GM18861 (cell line): ENCODE results near the gene TMEM202.
"Not testable (repeated sequence)": the region's sequence is repeated elsewhere in the genome, so short reads cannot be mapped to it uniquely, and the experiment has no call there.

Source experiments
- ATAC-seq: cut with Tn5 transposase; IDR thresholded peaks from one replicate; pipeline ENCODE4 v1.9.1; 2021; ENCODE audit not compliant: unreplicated experiment

TMEM202 gene

DNA sequence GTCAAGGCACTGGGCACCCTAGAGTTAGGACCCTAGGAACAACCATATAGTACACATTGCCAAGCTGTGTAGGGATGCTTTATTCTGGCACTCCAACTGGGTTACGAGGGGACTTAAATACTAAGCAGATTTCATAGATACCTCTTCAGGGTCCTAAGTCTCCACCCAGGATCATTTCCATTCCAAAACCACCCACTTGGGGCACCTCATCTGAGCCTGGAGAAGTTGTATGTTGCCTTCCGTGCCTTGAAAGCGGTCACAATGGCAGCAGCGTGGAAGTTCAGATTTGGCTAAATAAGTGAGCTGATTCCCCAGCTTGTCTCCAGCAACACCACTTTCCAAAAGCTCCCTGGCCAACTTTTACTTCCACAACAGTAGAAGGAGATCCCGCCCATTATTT lies 4.6 kb downstream of the TMEM202 start:
- ATAC-seq = no peak

DNA sequence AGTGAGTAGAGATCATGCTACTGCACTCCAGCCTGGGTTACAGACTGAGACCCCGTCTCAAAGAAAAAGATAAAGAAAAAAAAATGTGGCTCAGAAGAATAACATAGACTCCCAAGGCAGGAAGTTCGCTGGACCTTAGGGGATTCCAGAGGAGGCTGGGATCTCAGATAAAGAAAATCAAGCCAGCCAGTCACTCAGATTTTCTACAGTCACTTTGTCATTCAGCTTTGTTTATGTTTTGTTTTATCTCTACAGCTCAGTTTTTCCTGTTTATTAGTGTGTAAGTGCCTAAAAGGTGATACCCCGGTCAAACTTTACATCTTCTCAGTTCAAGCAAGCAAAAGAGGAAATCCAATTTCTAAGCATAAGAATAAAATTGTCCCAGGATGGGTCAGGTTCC lies 6.3 kb downstream of the TMEM202 start:
- ATAC-seq = no peak

DNA sequence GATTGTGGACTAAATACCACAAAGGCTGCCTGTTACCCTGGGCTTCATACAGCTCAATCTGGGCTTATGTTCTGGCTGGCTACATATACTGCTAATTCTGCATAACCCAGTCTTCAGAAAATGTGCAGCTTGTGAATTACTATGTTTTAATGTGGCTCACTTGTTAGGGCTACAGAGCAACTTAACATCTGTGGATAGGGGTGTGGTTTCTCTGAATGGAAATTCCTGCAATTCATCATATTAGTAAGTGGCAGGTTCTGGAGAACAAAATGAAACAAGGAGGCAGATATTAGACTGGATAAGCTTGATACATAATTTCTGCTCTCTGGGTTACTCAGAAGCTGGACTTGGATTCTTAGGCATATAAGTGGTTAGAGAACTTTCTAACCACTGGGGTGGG lies 6.7 kb downstream of the TMEM202 start:
- ATAC-seq = no peak

DNA sequence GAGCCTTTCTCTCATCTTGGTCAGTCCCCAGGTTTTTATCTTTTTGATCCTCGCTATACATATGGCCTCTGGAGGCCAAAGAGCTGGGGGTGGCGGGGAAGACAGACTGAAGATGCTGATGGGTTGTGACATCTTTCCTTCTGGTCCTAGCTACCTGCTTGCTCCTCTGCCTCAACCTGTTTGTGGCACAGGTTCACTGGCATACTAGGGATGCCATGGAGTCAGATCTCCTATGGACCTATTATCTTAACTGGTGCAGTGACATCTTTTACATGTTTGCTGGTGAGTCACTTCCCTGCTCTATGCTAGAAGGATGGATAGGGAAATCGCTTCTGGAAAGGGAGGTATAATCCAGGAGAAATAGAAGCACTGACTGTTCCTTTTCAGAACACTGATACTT lies 8.8 kb downstream of the TMEM202 start:
- no peak for ATAC-seq

DNA sequence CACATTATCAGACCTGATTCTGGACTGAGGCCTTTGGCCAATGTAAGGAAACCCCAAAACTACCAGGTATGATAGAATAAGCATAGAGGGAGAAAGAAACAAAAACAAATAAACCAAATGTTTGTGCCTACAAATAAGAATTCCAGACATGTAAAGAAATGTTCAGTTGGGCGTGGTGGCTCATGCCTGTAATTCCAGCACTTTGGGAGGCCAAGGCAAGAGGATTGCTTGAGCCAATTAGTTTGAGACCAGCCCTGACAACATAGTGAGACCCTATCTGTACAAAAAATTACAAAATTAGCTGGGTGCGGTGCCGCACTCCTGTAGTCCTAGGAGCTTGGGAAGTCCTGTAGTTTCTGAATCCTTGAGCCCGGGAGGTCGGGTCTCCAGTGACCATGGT lies 13.0 kb downstream of the TMEM202 start:
- no peak for ATAC-seq

DNA sequence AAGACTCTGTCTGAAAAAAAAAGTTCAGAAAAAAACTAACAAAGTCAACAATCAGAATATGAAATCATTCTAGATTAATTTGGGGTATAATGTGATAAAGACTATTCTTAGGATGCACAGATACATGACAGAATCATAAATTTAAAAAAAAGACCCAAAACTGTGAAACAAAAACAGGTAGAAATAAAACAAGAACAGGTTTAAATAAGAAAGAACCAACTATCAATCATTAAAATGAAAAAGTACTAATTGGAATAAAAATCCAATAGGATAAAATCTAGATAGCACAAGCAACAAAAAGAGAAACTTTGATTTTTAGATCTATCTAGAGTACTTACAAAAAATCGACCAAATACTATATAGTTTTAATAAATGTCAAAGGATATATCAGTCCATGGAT lies 13.4 kb downstream of the TMEM202 start:
- no peak for ATAC-seq

DNA sequence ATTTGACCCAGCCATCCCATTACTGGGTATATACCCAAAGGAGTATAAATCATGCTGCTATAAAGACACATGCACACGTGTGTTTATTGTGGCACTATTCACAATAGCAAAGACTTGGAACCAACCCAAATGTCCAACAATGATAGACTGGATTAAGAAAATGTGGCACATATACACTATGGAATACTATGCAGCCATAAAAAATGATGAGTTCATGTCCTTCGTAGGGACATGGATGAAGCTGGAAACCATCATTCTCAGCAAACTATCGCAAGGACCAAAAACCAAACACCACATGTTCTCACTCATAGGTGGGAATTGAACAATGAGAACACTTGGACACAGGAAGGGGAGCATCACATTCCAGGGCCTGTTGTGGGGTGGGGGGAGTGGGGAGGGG lies 15.2 kb downstream of the TMEM202 start:
- ATAC-seq = not testable (repeated sequence)

DNA sequence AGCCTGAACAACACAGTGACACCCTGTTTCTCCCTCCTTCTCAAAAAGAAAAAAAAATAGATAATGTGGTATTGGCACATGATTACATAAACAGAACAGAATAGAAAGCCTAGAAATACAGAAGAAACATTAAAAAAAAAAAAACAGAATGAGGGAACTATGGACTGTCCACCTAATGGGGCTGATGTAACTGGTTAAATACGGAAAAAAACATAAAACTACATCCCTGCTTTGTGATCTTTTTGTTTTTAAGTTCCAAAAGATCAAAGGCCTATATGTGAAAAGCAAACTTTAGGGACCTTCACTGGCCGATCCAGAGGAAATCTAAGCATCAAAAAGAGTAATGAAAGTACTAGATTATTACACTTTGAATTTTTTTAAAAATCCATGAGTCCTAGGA lies 17.2 kb downstream of the TMEM202 start:
- ATAC-seq = no peak

DNA sequence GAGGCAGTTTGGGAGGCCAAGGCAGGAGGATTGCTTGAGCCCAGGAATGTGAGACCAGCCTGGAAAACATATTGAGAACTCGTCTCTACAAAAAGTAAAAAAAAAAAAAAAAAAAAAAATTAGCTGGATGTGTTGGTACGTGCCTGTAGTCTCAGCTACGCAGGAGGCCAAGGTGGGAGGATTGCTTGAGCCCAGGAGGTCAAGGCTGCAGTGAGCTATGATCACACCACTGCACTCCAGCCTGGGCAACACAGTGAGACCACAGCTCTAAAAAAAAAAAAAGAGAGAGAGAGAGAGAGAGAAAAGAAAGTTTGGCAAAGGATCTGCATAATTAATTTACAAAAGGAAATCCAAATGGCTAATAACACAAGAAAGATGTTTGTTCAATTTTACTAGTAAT lies 21.7 kb downstream of the TMEM202 start:
- ATAC-seq = not testable (repeated sequence)

DNA sequence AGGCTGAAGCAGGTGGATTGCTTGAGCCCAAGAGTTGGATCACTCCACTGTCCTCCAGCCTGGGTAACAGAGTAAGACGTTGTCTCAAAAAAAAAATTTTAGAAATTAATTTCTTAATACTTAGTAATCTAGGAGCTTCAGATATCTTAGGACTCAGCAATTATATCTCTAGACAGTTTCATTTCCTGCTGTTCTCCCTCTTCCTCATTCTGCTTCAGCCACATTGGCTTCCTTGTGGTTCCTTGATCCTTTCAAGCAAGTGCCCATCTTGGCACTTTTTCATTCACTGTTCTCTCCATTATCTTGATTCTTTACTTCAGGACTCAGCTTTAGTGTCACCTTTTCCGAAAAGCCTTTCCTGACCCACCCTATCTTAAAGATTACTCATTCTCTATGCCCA lies 22.5 kb downstream of the TMEM202 start:
- ATAC-seq = no peak

DNA sequence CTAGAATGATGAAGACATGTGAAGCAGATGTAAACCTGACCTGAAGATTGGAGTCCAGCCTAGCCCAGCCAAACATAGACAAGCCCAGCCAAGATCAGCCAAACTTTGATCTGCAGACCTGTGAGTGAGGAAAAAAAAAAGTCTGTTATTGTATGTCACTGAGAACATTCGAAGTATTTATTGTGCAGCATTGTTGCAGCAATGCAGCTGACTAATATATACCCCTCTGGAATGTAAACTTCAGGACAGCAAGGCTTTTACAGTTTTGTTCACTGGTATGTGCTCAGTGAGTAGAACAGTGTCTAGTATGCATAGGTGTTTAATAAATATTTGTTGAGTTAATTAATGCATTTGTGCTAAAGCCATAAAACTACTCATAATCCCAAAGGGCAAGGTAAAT lies 23.4 kb downstream of the TMEM202 start:
- no peak for ATAC-seq

DNA sequence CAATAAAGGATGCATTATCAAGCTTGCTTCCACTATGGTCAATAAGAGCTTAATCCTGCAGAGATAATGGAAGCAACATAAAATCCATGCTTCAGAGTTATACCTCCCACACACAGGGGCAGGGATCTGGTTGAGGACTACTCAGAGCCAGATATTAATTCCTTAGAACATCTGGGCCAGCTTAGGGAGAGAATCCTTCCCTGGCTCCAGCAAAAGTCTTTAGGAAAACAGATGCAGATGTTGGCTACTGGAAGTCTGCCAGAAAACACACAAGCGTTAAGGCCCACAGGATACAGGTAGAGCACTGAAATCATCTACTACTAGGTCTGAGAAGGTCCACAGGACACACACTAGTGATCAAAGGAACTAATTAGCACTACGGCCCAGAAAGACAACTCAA lies 25.2 kb downstream of the TMEM202 start:
- ATAC-seq = no peak

DNA sequence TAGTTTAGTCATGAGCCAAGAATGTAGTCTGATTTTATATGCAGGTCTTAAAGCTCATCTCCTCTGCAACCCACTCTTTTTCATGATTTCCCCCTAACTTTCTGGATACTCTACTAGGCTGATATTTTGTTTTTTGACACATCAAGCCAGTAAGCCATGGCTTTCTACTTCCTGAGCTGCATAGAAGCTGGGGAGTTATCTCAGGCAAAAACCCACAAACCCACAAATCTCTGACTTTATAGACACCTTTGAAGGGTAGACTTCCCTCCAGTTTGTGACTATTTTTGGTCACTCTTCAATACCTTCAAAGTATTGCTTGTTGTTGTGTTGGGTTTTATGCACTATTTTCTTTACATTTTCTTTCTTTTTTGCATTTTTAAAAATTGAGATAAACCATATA lies 28.6 kb downstream of the TMEM202 start:
- no peak for ATAC-seq

DNA sequence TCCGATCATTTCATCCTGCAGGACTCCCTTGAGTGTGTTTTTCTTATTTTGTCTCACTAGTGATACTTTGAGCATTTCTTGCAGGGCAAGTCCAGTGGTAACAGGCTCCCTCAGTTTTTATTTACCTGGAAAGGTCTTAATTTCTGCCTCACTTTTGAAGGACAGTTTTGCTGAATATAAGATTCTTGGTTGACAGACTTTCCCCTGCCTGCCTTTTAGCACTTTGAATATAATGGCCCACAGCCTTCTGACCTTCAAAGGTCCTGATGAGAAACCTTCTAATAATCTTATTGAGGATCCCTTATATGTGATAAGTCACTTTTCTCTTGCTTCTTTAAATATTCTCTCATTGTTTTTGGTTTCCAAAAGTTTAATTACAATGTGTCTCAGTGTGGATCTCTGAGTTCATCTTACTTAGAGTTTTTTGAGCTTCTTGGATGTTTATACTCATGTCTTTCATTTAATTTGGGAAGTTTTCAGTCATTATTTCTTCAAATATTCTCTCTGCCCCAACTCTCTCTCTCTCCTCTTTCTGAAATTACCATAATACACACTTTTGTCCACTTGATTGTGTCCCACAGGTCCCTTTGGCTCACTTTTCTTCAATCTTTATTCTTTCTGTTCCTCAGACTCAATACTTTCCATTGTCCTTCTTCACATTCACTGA lies 39.7 kb downstream of the TMEM202 start:
- ATAC-seq = no peak

DNA sequence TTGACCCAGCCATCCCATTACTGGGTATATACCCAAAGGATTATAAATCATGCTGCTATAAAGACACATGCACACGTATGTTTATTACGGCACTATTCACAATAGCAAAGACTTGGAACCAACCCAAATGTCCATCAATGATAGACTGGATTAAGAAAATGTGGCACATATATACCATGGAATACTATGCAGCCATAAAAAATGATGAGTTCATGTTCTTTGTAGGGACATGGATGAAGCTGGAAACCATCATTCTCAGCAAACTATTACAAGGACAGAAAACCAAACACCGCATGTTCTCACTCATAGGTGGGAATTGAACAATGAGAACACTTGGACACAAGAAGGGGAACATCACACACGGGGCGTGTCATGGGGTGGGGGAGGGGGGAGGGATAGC lies 44.7 kb downstream of the TMEM202 start:
- not testable (repeated sequence) for ATAC-seq

DNA sequence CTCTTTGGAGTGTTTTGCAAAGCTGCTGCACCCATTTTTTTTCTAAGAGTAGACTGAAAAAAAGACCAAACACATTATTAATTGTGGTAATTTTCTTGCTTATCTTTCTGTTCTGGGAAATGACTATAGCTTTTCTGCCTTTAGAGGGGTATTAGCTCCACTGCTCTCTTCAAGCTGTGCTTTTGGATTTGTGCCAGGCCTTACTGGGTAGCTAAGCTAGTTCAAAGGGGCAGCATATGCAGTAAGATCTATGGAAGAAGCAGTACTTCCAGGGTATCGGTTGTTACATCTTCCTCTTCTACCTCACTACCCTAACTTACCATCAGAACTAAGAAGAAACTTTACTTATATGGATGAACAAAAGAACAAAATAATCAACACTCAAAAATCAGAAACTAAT lies 47.3 kb downstream of the TMEM202 start:
- ATAC-seq = no peak

DNA sequence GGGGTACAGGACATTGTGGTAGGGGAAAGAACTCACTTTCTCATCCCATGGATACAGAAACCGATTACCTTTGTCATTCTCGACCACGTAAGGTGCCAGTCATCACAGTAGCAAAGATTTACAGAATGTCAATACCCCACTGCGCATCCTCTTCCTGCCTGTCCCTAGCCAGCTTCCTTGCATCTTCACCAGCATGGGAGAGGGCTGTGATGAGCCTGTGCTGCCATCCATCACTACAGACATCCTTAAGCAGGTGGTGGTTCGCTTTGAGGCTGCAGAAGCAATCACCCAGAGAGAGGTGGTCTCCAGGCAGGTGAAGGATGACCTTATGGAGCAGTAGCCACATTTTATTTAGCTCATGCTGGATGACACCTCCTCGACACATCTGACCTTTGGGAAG lies 52.7 kb downstream of the TMEM202 start:
- ATAC-seq = no peak

DNA sequence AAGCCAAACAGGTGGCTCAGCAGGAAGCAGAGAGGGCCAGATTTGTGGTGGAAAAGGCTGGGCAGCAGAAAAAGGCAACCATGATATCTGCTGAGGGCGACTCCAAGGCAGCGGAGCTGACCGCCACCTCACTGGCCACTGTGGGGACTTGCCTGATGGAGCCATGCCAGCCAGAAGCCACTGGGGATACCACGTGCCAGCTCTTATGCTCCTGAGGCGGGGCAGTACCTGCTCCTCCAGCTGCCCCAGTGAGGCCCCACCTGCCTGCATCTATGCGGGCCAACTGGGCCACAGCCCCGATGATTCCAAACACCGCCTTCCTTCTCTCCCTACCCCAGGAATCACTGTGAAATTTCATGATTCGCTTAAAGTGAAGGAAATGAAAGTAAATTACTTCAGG lies 53.1 kb downstream of the TMEM202 start:
- ATAC-seq = no peak

DNA sequence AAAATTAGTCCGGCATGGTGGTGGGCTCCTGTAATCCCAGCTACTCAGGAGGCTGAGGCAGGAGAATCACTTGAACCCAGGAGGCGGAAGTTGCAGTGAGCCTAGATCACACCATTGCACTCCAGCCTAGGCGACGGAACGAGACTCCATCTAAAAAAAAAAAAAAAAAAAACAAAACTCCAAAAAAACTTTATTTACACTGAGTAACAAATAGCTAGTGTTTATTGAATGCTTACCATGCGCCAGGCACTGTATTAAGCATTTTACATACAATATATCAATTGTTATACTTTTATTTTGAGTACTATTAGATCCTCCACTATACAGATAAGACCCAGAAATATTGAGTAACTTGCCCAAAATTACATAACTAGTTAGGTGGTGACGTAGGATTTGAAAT lies 58.6 kb downstream of the TMEM202 start:
- ATAC-seq = no peak
